ENCODE measurements around the gene NTS. TPM values are rescaled to one million over a fixed set of nuclear protein-coding genes. Genes with fewer than 3 reads are reported as not detected.

NTS gene
- total and polyA plus RNA-seq, 12 donors, result 0.07 to 0.39 (median 0.20) TPM; not detected in 8

GRCh38 chr12:85877459-85877858 lies 3.4 kb downstream of the NTS start:
- 66 to 68% methylated on average over 3 of the region's 3 CpGs for WGBS, 2 donors
- ATAC-seq, result no peak

GRCh38 chr12:85883763-85884162 lies 9.7 kb downstream of the NTS start:
- DNase-seq (no peak), ATAC-seq (no peak)
- H3K4me1 ChIP-seq, result no peaks in the 10 kb centered on the region
- no peak overlapping the region for H3K4me3 ChIP-seq
- no peaks in the 10 kb centered on the region for H3K9me3 ChIP-seq
- no peaks in the 10 kb centered on the region for H3K36me3 ChIP-seq
- intact Hi-C loops (cut with DNase I), result no loop called here
- H3K27ac ChIP-seq, result no peak overlapping the region
- H3K27me3 ChIP-seq, result peaks cover 0 to 14% (median 0%) of the 10 kb centered on the region in 7 donors
- TF ChIP-seq CTCF (IDR thresholded peaks at IDR 0.05), result no peak

More at GRCh38 chr12:85877459-85877858, 3.4 kb downstream of the NTS start:
- Histone ChIP-seq H3K27me3 (peaks cover 0 to 14% (median 0%) of the 10 kb centered on the region in 7 donors), H3K4me3 (no peak overlapping the region), H3K27ac (no peak overlapping the region), H3K4me1 (no peaks in the 10 kb centered on the region), H3K9me3 (no peaks in the 10 kb centered on the region), H3K36me3 (no peaks in the 10 kb centered on the region)
- intact Hi-C loops (cut with DNase I), result no loop called here
- no peak for TF ChIP-seq CTCF (IDR thresholded peaks at IDR 0.05)
- no peak for DNase-seq

GRCh38 chr12:85894653-85895052 lies 20.6 kb downstream of the NTS start:
- Histone ChIP-seq H3K27me3 (peaks cover 0 to 3% (median 0%) of the 10 kb centered on the region in 7 donors), H3K27ac (no peak overlapping the region), H3K9me3 (no peaks in the 10 kb centered on the region), H3K36me3 (no peaks in the 10 kb centered on the region), H3K4me3 (no peak overlapping the region), H3K4me1 (peaks cover 0 to 3% (median 0%) of the 10 kb centered on the region in 9 donors)
- ATAC-seq (peak in 1 of 8 donors; percentile 63), DNase-seq (no peak)
- intact Hi-C loops (cut with DNase I), result no loop called here
- no peak for TF ChIP-seq CTCF (IDR thresholded peaks at IDR 0.05)

- Histone ChIP-seq H3K36me3 (no peaks in the 10 kb centered on the region), H3K9me3 (no peaks in the 10 kb centered on the region), H3K4me1 (no peaks in the 10 kb centered on the region), H3K27me3 (no peaks in the 10 kb centered on the region), H3K27ac (no peak overlapping the region), H3K4me3 (no peak overlapping the region)
- WGBS, 2 donors, result 0% methylated on average over 3 of the region's 3 CpGs
- TF ChIP-seq CTCF (IDR thresholded peaks at IDR 0.05), result peak; percentile 36 to 79 (median 66)
- DNase-seq (no peak), ATAC-seq (no peak)
- intact Hi-C loops (cut with DNase I), result loop anchor here in 8 of 10 donors (2.0 to 10.0 kb wide), 7 partner anchors 443 to 1046 kb away; no protein-coding TSS in a partner anchor
Measured at GRCh38 chr12:85920324-85920947, 46.3 kb downstream of the NTS start.
